Measurements from ENCODE around the gene PTPRG. TPM values are rescaled to one million over a fixed set of nuclear protein-coding genes. Genes with fewer than 3 reads are reported as not detected.

PTPRG gene
- total RNA-seq, 1 experiment from 2014 or later: 32.1 TPM

DNA sequence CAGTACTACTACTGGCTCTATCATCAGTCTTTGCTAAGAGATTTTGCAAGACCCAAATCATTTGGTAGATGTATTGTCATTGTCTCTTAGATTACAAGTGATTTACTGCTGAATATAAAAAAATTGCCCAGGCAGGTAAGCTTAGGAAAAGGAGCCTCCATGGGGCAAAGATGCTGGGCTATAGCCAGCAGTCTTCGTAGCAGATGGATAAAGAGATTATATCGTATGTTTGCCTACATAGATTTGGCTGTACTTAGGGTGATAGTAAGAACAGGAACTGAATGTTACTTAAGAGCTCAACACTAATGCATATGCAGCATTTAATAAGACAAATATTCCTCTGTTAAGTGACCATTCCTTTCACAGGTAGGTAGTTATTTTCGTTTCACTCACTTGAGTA, 48.9 kb downstream of the PTPRG start:
- CTCF ChIA-PET: no interaction called here
- peaks cover 7% of the 10 kb centered on the region; the same call in 1 of the 2 replicates for H3K79me2 ChIP-seq (ENCODE audit: insufficient read depth, low read length)
- no peak overlapping the region for H3K9ac ChIP-seq (ENCODE audit: low read length)
- ATAC-seq (no peak), DNase-seq (ENCODE audit: low read depth, low spot score) (no peak)
- H3K4me1 ChIP-seq (ENCODE audit: control insufficient read depth in 1 of 2, insufficient read depth in 2 of 2, low read length in 2 of 2): peaks cover 0 to 6% of the 10 kb centered on the region in 2 experiments; a peak in 1 of 4 replicates
- H3K4me3 ChIP-seq (replicated peaks in 1 of 2; ENCODE audit: low read depth in 1 of 2, low read length in 2 of 2): no peak overlapping the region
- no peak overlapping the region for H3K27ac ChIP-seq (ENCODE audit: low read depth, low read length)
- H3K9me2 ChIP-seq (ENCODE audit: insufficient read depth): no peaks in the 10 kb centered on the region
- RAD21 ChIA-PET (ENCODE audit: low non-redundant PET in 1 of 2, low total read pairs in 2 of 2, uncharacterized antibody in 2 of 2, unreplicated experiment in 2 of 2): no interaction called here
- no peaks in the 10 kb centered on the region for H3K27me3 ChIP-seq (ENCODE audit: insufficient read depth, low read length)
- no peaks in the 10 kb centered on the region for H4K20me1 ChIP-seq (ENCODE audit: insufficient read depth)
- no peaks in the 10 kb centered on the region for H3K9me3 ChIP-seq (ENCODE audit: control insufficient read depth in 1 of 2, insufficient read depth in 1 of 2, low read depth in 1 of 2, low read length in 2 of 2)
- intact Hi-C loops (cut with micrococcal nuclease): no loop called here
- H3K36me3 ChIP-seq (ENCODE audit: control insufficient read depth in 1 of 2, insufficient read depth in 2 of 2, low read length in 2 of 2): no peaks in the 10 kb centered on the region
- POLR2A ChIA-PET: no interaction called here
- TF ChIP-seq CEBPB (IDR thresholded peaks at IDR 0.05; ENCODE audit: low read depth): no peak
- TF ChIP-seq, protein P1, sequence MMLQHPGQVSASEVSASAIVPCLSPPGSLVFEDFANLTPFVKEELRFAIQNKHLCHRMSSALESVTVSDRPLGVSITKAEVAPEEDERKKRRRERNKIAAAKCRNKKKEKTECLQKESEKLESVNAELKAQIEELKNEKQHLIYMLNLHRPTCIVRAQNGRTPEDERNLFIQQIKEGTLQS (IDR thresholded peaks at IDR 0.05): no peak
- TF ChIP-seq, protein P2, sequence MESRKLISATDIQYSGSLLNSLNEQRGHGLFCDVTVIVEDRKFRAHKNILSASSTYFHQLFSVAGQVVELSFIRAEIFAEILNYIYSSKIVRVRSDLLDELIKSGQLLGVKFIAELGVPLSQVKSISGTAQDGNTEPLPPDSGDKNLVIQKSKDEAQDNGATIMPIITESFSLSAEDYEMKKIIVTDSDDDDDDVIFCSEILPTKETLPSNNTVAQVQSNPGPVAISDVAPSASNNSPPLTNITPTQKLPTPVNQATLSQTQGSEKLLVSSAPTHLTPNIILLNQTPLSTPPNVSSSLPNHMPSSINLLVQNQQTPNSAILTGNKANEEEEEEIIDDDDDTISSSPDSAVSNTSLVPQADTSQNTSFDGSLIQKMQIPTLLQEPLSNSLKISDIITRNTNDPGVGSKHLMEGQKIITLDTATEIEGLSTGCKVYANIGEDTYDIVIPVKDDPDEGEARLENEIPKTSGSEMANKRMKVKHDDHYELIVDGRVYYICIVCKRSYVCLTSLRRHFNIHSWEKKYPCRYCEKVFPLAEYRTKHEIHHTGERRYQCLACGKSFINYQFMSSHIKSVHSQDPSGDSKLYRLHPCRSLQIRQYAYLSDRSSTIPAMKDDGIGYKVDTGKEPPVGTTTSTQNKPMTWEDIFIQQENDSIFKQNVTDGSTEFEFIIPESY (IDR thresholded peaks at IDR 0.05; ENCODE audit: extremely low read depth, insufficient replicate concordance, low read length): no peak
- TF ChIP-seq EZH2 (IDR thresholded peaks at IDR 0.05): no peak
- TF ChIP-seq CBX3 (IDR thresholded peaks at IDR 0.05; ENCODE audit: low read depth): no peak
- TF ChIP-seq EZH2phosphoT487 (IDR thresholded peaks at IDR 0.05; ENCODE audit: borderline replicate concordance): no peak
- no peak for TF ChIP-seq JUND (IDR thresholded peaks at IDR 0.05)
- no peak for TF ChIP-seq SP1 (IDR thresholded peaks at IDR 0.05; ENCODE audit: low read depth)
- TF ChIP-seq SIN3A (IDR thresholded peaks at IDR 0.05; ENCODE audit: low read depth): no peak
- TF ChIP-seq FOSL1 (IDR thresholded peaks at IDR 0.05; ENCODE audit: low read depth): no peak
- no peak for TF ChIP-seq SRF (IDR thresholded peaks at IDR 0.05; ENCODE audit: low read depth)
- TF ChIP-seq ZFX (IDR thresholded peaks at IDR 0.05): no peak
- no peak for TF ChIP-seq EGR1 (IDR thresholded peaks at IDR 0.05; ENCODE audit: low read depth)
- TF ChIP-seq ELF1 (IDR thresholded peaks at IDR 0.05; ENCODE audit: borderline replicate concordance, low read depth): no peak
- TF ChIP-seq YY1 (IDR thresholded peaks at IDR 0.05; ENCODE audit: extremely low read depth, insufficient replicate concordance, low read depth, low read length): no peak
- no peak for TF ChIP-seq POLR2AphosphoS5 (IDR thresholded peaks at IDR 0.05; ENCODE audit: low read depth, low read length)
- TF ChIP-seq, protein P3, sequence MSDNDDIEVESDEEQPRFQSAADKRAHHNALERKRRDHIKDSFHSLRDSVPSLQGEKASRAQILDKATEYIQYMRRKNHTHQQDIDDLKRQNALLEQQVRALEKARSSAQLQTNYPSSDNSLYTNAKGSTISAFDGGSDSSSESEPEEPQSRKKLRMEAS (IDR thresholded peaks at IDR 0.05): no peak
- no peak overlapping the region for H2AFZ ChIP-seq (ENCODE audit: low read depth, low read length, poor library complexity, severe bottlenecking)
- no TSS peak for BruUV-seq (replicated peaks)
- H3K4me2 ChIP-seq (ENCODE audit: low read length): no peak overlapping the region
